Subcutaneous abdominal adipose tissue (tissue), 5 donors: Measurements from ENCODE around the gene POU2F1.

Experiments
- H3K27ac ChIP-seq: one replicate; pipeline ENCODE4 v1.7.0; 2013; ENCODE audit warnings: low read depth, mild to moderate bottlenecking, inconsistent platforms, low read length, moderate library complexity
- H3K27me3 ChIP-seq, 5 donors: one replicate each; pipeline ENCODE4 v1.7.0; 2013; ENCODE audit warnings: low read length in 5 of 5, inconsistent platforms in 1 of 5; ENCODE audit not compliant: control insufficient read depth in 5 of 5, insufficient read depth in 4 of 5
- H3K36me3 ChIP-seq, 5 donors: one replicate each; pipeline ENCODE4 v1.7.0; 2013; ENCODE audit warnings: low read length in 5 of 5; ENCODE audit not compliant: control insufficient read depth in 5 of 5, insufficient read depth in 5 of 5
- H3K4me1 ChIP-seq, 5 donors: one replicate each; pipeline ENCODE4 v1.7.0; 2013; ENCODE audit warnings: low read length in 5 of 5, mild to moderate bottlenecking in 3 of 5, moderate library complexity in 1 of 5; ENCODE audit not compliant: control insufficient read depth in 5 of 5, insufficient read depth in 5 of 5
- H3K4me3 ChIP-seq, 5 donors: one replicate each; pipeline ENCODE4 v1.7.0; 2013; ENCODE audit warnings: low read length in 5 of 5, low read depth in 1 of 5
- H3K9ac ChIP-seq, 5 donors: one replicate each; pipeline ENCODE4 v1.7.0; 2013; ENCODE audit warnings: low read length in 5 of 5, mild to moderate bottlenecking in 4 of 5, moderate library complexity in 3 of 5
- H3K9me3 ChIP-seq, 5 donors: one replicate each; pipeline ENCODE4 v1.7.0; 2013; ENCODE audit warnings: low read length in 5 of 5; ENCODE audit not compliant: control insufficient read depth in 5 of 5
- donor health status: healthy.
- donor health status: healthy.
- donor health status: healthy.
- donor health status: healthy.
- donor health status: healthy.

The POU2F1 gene

DNA sequence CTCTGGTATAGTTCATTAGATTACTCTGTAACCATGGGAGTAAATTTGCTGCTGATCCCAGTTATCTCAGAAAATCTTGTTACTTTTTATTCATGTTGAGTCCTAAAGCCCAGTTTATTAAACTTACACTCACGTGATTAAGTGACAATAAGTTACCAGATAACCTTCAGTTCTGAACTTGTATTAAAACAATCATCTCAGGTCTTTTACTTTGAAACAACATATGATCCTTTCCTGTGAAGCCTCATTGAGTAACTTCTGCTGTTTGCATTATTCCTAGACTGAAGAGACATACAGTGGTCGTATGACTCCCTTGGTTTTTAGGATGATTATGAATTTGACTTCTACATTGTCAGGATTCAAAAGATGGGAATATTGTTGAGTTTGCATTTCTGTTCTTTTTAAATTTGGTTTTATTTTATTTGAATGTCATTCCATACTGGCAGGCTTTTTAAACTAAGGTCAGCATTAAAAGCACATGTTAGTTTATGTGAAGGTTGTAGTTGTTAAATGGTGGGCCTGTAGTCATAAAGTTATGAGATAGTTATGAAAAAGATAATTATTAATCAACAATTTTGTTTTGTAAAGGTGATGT lies 179.8 kb downstream of the POU2F1 start:
- no peaks in the 10 kb centered on the region for H3K27me3 ChIP-seq
- no peaks in the 10 kb centered on the region for H3K4me1 ChIP-seq
- H3K36me3 ChIP-seq = peaks cover 16 to 52% (median 41%) of the 10 kb centered on the region in 5 donors
- no peak overlapping the region for H3K4me3 ChIP-seq
- H3K27ac ChIP-seq = no peak overlapping the region
- no peak overlapping the region for H3K9ac ChIP-seq
- no peaks in the 10 kb centered on the region for H3K9me3 ChIP-seq

DNA sequence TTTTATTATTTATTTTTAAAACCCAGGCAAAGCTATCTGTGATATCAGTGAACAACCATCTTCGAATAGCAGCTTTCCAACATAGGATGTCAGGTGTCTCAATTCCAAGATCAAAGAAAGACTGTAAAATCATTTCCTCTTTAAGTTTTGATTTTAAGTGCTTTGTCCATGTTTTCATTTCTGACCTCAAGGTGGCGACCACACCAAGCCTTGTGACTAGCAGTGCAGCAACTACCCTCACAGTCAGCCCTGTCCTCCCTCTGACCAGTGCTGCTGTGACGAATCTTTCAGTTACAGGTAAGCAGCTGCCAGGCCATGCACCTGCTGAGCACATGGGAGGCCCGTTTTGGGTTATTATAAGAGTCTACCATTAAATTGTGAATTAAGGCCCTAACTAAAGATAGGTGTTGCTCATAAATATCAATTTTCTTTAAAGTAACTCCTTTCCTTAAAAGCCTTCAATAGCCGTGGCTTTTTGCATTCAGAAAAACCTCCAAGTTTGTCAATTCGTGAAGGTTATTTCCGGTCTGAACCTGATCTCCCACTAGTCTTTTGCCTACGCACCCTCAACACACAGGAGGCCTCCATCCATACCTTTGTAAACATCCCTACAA lies 180.7 kb downstream of the POU2F1 start:
- no peaks in the 10 kb centered on the region for H3K4me1 ChIP-seq
- H3K9me3 ChIP-seq = no peaks in the 10 kb centered on the region
- H3K27ac ChIP-seq = no peak overlapping the region
- no peak overlapping the region for H3K4me3 ChIP-seq
- H3K9ac ChIP-seq = no peak overlapping the region
- no peaks in the 10 kb centered on the region for H3K27me3 ChIP-seq
- H3K36me3 ChIP-seq = peaks cover 11 to 52% (median 43%) of the 10 kb centered on the region in 5 donors

DNA sequence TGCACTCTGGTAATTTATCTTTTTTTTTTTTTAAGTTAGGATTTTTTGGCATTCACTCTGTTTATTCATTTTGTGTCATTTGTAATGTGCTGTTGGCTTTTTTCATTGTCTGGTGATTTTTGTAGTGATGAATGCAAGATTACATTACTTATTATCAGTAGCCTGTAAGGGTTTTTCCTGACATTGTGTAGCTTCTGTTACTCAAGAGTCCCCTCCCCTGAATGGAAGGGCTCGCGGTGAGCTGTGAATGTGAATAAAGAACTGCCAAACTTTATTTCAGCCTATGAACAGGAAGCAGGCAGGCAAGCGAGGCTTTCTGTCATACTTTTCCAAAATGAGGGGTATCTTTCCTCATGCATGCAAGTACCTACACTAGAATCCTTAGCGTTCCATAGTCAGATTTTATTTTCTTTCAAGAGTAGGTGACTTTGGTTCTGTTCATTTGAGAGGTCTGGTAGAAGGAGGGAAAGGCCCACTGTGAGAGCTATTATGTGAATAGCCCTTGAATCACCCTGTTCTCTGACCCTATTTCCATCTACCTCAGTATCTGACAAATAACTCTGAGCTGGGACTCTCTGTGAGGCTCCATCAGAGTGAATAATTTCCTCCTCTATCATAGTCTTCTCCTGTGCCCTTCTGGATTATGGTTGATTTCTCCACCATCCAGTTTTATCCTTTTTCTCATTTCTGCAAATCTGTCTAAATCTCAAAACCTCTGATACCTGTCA lies 183.6 kb downstream of the POU2F1 start:
- Histone ChIP-seq H3K27me3 (no peaks in the 10 kb centered on the region), H3K9ac (no peak overlapping the region), H3K36me3 (peaks cover 4 to 40% (median 19%) of the 10 kb centered on the region in 5 donors), H3K27ac (no peak overlapping the region), H3K4me3 (no peak overlapping the region), H3K4me1 (no peaks in the 10 kb centered on the region), H3K9me3 (no peaks in the 10 kb centered on the region)

DNA sequence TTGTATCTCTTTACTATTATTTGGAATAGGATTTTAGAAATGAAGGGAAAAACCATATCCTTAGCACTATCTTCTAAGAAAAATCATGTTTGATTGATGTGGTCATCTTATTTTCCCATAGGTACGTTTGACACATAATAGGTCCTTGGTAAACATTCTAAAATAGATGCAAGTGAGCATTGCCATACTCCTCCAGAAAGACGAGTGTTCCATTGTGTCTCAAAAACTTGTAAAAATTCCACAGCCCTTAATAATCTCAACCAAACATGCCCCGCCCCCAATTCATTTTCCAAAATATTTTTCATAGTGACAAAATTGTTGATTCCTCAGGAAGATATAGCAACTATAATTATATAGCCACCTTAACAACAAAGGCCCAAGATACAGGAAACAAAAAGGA lies 184.2 kb downstream of the POU2F1 start:
- no peak overlapping the region for H3K9ac ChIP-seq
- peaks cover 3 to 44% (median 15%) of the 10 kb centered on the region in 5 donors for H3K36me3 ChIP-seq
- no peak overlapping the region for H3K27ac ChIP-seq
- no peaks in the 10 kb centered on the region for H3K27me3 ChIP-seq
- no peaks in the 10 kb centered on the region for H3K9me3 ChIP-seq
- H3K4me3 ChIP-seq = no peak overlapping the region
- no peaks in the 10 kb centered on the region for H3K4me1 ChIP-seq

DNA sequence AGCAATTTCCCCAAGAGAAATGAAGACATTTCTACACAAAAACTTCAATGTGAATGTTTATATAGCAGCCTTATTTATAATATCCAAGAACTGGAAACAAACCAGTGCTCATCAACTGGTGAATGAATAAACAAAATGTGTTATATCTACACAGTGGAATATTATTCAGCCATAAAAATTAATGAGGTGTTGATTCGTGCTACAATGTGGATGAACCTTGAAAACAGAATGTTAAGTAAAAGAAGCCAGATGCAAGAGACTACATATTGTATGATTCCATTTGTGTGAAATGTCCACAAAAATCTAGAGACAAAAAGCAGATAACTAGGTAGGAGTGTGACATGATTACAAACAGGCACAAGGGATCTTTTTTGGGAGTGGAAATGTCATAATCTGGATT lies 187.7 kb downstream of the POU2F1 start:
- no peaks in the 10 kb centered on the region for H3K27me3 ChIP-seq
- H3K4me1 ChIP-seq = no peaks in the 10 kb centered on the region
- peaks cover 12 to 38% (median 30%) of the 10 kb centered on the region in 5 donors for H3K36me3 ChIP-seq
- H3K4me3 ChIP-seq = no peak overlapping the region
- no peak overlapping the region for H3K27ac ChIP-seq
- no peak overlapping the region for H3K9ac ChIP-seq
- no peaks in the 10 kb centered on the region for H3K9me3 ChIP-seq

DNA sequence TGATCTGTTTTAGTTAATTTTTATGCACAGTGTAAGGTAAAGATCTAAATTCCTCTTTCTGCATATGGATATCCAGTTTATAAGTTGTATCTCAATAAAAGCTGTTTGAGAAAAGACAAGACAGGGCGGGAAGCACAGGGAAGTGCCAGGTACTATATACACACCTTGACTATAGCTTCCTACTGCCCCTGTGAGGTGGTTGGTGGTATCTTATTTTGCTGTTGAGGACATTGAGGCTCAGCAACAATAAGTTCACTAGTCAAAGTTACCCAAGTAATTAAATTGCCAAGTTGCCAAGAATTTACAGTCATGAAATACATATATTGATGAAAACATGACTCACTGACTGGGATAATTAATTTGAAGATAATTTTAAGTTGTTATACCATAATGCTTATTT lies 188.5 kb downstream of the POU2F1 start:
- H3K9ac ChIP-seq = no peak overlapping the region
- H3K4me3 ChIP-seq = no peak overlapping the region
- H3K27me3 ChIP-seq = no peaks in the 10 kb centered on the region
- H3K4me1 ChIP-seq = no peaks in the 10 kb centered on the region
- H3K36me3 ChIP-seq = peaks cover 13 to 39% (median 34%) of the 10 kb centered on the region in 5 donors
- no peak overlapping the region for H3K27ac ChIP-seq
- H3K9me3 ChIP-seq = no peaks in the 10 kb centered on the region

DNA sequence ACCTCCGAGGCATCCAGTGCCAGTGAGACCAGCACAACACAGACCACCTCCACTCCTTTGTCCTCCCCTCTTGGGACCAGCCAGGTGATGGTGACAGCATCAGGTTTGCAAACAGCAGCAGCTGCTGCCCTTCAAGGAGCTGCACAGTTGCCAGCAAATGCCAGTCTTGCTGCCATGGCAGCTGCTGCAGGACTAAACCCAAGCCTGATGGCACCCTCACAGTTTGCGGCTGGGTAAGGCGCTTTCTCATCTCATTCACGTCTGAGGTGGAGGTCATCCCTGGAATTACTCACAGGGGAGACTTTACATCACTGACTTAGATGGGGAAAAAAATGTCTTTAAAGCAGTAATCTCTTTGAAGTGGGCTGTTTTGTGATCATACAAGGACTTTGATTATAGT lies 191.4 kb downstream of the POU2F1 start:
- H3K36me3 ChIP-seq = peaks cover 24 to 41% (median 33%) of the 10 kb centered on the region in 5 donors
- no peak overlapping the region for H3K9ac ChIP-seq
- no peaks in the 10 kb centered on the region for H3K27me3 ChIP-seq

DNA sequence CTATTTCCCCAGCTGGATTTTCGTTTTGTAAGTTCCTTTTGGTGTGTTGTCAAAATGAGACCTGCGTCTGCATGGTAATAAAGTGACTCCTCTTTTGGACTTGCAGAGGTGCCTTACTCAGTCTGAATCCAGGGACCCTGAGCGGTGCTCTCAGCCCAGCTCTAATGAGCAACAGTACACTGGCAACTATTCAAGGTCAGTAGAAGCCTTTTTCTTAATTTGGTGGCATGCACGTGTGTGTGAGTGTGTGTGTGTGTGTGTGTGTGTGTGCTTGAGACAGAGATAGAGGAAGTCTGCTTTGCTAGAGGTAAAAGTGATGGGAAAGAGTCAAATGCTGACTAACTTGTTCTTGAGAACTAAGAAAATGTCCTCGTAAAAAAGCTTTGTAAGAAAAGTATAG lies 192.2 kb downstream of the POU2F1 start:
- Histone ChIP-seq H3K36me3 (peaks cover 28 to 41% (median 32%) of the 10 kb centered on the region in 5 donors), H3K4me1 (no peaks in the 10 kb centered on the region), H3K27me3 (no peaks in the 10 kb centered on the region), H3K27ac (no peak overlapping the region), H3K4me3 (no peak overlapping the region), H3K9me3 (no peaks in the 10 kb centered on the region), H3K9ac (no peak overlapping the region)

More for the DNA sequence above, 191.4 kb downstream of the POU2F1 start:
- Histone ChIP-seq H3K9me3 (no peaks in the 10 kb centered on the region), H3K4me1 (no peaks in the 10 kb centered on the region), H3K4me3 (no peak overlapping the region), H3K27ac (no peak overlapping the region)

DNA sequence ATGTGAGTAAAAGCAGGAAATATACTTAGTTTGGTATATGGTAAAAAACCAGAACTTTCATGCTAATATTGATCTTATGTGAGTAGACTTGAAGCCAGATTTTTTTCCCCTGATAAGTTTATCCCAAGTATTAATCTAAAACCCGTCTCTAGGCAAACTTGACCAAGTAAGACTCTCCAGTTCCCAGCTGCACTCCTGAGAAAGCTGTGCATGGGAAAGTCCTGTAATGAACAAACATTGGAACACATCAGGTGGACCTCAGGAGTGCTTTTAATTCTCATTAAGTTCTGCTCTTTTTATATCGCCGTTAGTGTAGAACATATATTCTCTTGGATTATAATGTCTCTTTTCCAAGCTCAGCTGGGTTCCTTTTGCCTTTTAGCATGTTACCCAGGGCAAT lies 192.6 kb downstream of the POU2F1 start:
- Histone ChIP-seq H3K9ac (no peak overlapping the region), H3K27me3 (no peaks in the 10 kb centered on the region), H3K4me1 (no peaks in the 10 kb centered on the region), H3K9me3 (no peaks in the 10 kb centered on the region), H3K27ac (no peak overlapping the region), H3K4me3 (no peak overlapping the region), H3K36me3 (peaks cover 26 to 41% (median 32%) of the 10 kb centered on the region in 5 donors)

DNA sequence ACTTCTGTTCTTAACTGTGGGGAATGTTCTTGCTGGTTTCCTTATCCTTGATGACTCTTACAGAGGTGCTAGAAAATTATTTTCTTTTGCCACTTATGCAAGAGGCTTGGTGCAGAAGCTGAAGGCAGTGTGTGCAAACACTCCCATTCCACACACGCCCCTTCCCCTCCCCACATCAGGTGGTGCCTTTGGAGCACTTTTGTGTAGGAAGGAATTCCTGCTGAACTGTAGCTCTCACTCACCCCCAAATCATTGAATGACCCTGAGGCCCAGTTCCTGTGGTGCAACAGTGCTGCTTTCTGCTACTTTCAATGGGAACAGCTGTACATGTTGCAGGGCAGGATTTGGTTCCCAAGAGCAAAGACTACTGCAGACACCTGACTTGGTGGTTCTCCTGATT lies 195.8 kb downstream of the POU2F1 start:
- Histone ChIP-seq H3K27me3 (no peaks in the 10 kb centered on the region), H3K9me3 (no peaks in the 10 kb centered on the region), H3K4me3 (no peak overlapping the region), H3K4me1 (no peaks in the 10 kb centered on the region), H3K36me3 (peaks cover 21 to 41% (median 32%) of the 10 kb centered on the region in 5 donors), H3K27ac (no peak overlapping the region), H3K9ac (no peak overlapping the region)
